ENCODE data around the gene SELENOO.

GRCh38 chr22:50225200-50225969 lies 24.6 kb downstream of the SELENOO start:
- TF ChIP-seq CTCF (IDR thresholded peaks at IDR 0.05) (no peak), POLR2A (IDR thresholded peaks at IDR 0.05) (no peak)

Measured in ovary (tissue), 3 donors.